Caco-2 (cell line): Measurements from ENCODE around the gene RPS24. TPM values are rescaled to one million over a fixed set of nuclear protein-coding genes. Genes with fewer than 3 reads are reported as not detected.

ENCODE experiments used
- Bru-seq: library from RNA; stranded (reverse); fragments of 400-500 nt; gene quantifications from one replicate; lab custom pipeline; 2021; lab: Mats Ljungman, UMichigan
- BruChase-seq, 2 experiments: library from RNA; stranded (reverse); fragments of 400-500 nt; gene quantifications; one replicate each; lab custom pipeline; 2021; lab: Mats Ljungman, UMichigan
- BruUV-seq: library from RNA; stranded (reverse); fragments of 400-500 nt; replicated peaks from 2 replicates; lab custom pipeline; 2021; lab: Mats Ljungman, UMichigan
- CTCF ChIA-PET: fragments of 300-600 bp; sonication (Branson Sonifier 250); formaldehyde crosslinking; loops from one replicate; lab custom pipeline; 2022; ENCODE audit warnings: antibody characterized with exemption; lab: Charles Lee
- POLR2A ChIA-PET: fragments of 300-600 bp; sonication (Branson Sonifier 250); formaldehyde crosslinking; loops from one replicate; lab custom pipeline; 2022; ENCODE audit warnings: antibody characterized with exemption; lab: Charles Lee
- DNase-seq, 2 experiments: peaks; one replicate each; pipeline versions ENCODE4 v3.0.0 to v3.0.0-alpha.2; 2020 to 2022
- H3K27me3 ChIP-seq: replicated peaks from 2 replicates; pipeline ENCODE4 v1.6.0; 2011; ENCODE audit warnings: low read length; ENCODE audit not compliant: control insufficient read depth, insufficient read depth
- H3K36me3 ChIP-seq: 2 replicates; pipeline ENCODE4 v1.5.1; 2011; ENCODE audit warnings: low read length; ENCODE audit not compliant: control insufficient read depth, insufficient read depth
- H3K4me1 ChIP-seq: fragments of 250-450 bp; sonication (Bioruptor Pico); 2 replicates; pipeline ENCODE4 v1.5.1; 2020; ENCODE audit warnings: mild to moderate bottlenecking
- H3K4me3 ChIP-seq: 2 replicates; pipeline ENCODE4 v1.5.1; 2011; ENCODE audit warnings: low read depth, mild to moderate bottlenecking, control low read depth, low read length
- H3K9me3 ChIP-seq: fragments of 250-450 bp; sonication (Bioruptor Pico); 2 replicates; pipeline ENCODE4 v1.5.1; 2020; ENCODE audit warnings: mild to moderate bottlenecking, moderate library complexity
- H3K27ac Mint-ChIP-seq: one replicate; pipeline ENCODE4 v1.8.0; 2022; ENCODE audit warnings: mixed read lengths; ENCODE audit not compliant: unreplicated experiment
- H3K27me3 Mint-ChIP-seq: one replicate; pipeline ENCODE4 v1.8.0; 2022; ENCODE audit warnings: mixed read lengths; ENCODE audit not compliant: insufficient read depth, unreplicated experiment
- H3K36me3 Mint-ChIP-seq: one replicate; pipeline ENCODE4 v1.8.0; 2022; ENCODE audit warnings: mild to moderate bottlenecking, mixed read lengths; ENCODE audit not compliant: insufficient read depth, unreplicated experiment
- H3K4me1 Mint-ChIP-seq: one replicate; pipeline ENCODE4 v1.8.0; 2022; ENCODE audit warnings: low read depth, mixed read lengths; ENCODE audit not compliant: unreplicated experiment
- H3K4me3 Mint-ChIP-seq: one replicate; pipeline ENCODE4 v1.8.0; 2022; ENCODE audit warnings: mild to moderate bottlenecking, moderate library complexity, mixed read lengths; ENCODE audit not compliant: unreplicated experiment
- H3K9me3 Mint-ChIP-seq: one replicate; pipeline ENCODE4 v1.8.0; 2022; ENCODE audit warnings: mixed read lengths; ENCODE audit not compliant: unreplicated experiment
- CTCF ChIP-seq, 2 experiments: fragments of 200-600 bp in 1 of 2; IDR thresholded peaks; 1 replicate in 1 of 2; 2 replicates in 1 of 2; pipeline versions ENCODE4 v1.5.1 to v1.8.0; 2011 to 2022; ENCODE audit warnings: antibody characterized with exemption in 1 of 2, control low read depth in 1 of 2, inconsistent platforms in 1 of 2, low read depth in 1 of 2, low read length in 1 of 2, mild to moderate bottlenecking in 1 of 2, moderate library complexity in 1 of 2; ENCODE audit not compliant: insufficient read depth in 1 of 2, severe bottlenecking in 1 of 2, unreplicated experiment in 1 of 2
- intact Hi-C: fragments of 100-400 bp; cut with micrococcal nuclease; formaldehyde crosslinking; loops from one replicate; pipeline ENCODE4 v1.10.0; 2022; ENCODE audit not compliant: unreplicated experiment
- long read RNA-seq: library from polyadenylated mRNA; stranded (forward); transcript quantifications from one replicate; pipeline ENCODE4 v2.0.0, GENCODE V29; 2022
- total RNA-seq: library from RNA; stranded (reverse); gene quantifications from 2 replicates; pipeline ENCODE4 v1.2.3, GENCODE V29; 2022

Gene RPS24
- 2,311 and 2,407 TPM in 2 replicates for total RNA-seq
- Bru-seq, nascent RNA, result percentile 99 among the genes with signal in this experiment
- percentile 98 among the genes with signal in this experiment for BruChase-seq, experiment 1, labeled RNA remaining after a 2-hour chase
- BruChase-seq, experiment 2, labeled RNA remaining after a 6-hour chase, result percentile 98 among the genes with signal in this experiment
- long read RNA-seq, transcript RPS24-214 (5 exons, 634 nt), result major isoform, 294 of 364 reads
- long read RNA-seq, partial matches to known transcripts, result 56 of 364 reads
- long read RNA-seq, other reads (novel, unspliced or antisense), result 3 of 364 reads

GRCh38 chr10:78033637-78034470 lies at the start of gene RPS24:
Gene RPS24, plus strand, starts transcription at chr10:78033863. Its CDS starts 39 bp downstream, at chr10:78033902.
- TF ChIP-seq CTCF (IDR thresholded peaks at IDR 0.05; ENCODE audit: insufficient read depth in 1 of 2, low read depth in 1 of 2, low read length in 1 of 2, severe bottlenecking in 1 of 2, unreplicated experiment in 1 of 2), result no peak
- Histone ChIP-seq H3K27me3 (no peaks in the 10 kb centered on the region), H3K4me1 (peaks cover 16% of the 10 kb centered on the region), H3K36me3 (peaks cover 10% of the 10 kb centered on the region), H3K9me3 (no peaks in the 10 kb centered on the region), H3K4me3 (peak within 1 kb of the TSS; percentile 65)
- Mint-ChIP-seq H3K27me3 (no peaks in the 10 kb centered on the region), H3K36me3 (peaks cover 62% of the 10 kb centered on the region), H3K9me3 (no peaks in the 10 kb centered on the region), H3K27ac (peak within 1 kb of the TSS; percentile 91), H3K4me3 (peak within 1 kb of the TSS; percentile 92), H3K4me1 (peaks cover 16% of the 10 kb centered on the region)
- no TSS peak for BruUV-seq
- ChIA-PET CTCF (no interaction called here), POLR2A (interaction anchor here (0.9 kb wide), 1 partner anchor 15 kb away, joined by 3 read pairs; no protein-coding TSS in a partner anchor)
- DNase-seq, result peak; percentile 95 to 97
- intact Hi-C loops, result no loop called here

GRCh38 chr10:77984986-77985385 lies 48.7 kb upstream of the RPS24 start:
- intact Hi-C loops, result no loop called here
- peaks cover 9% of the 10 kb centered on the region for H3K36me3 ChIP-seq
- ChIA-PET CTCF (no interaction called here), POLR2A (no interaction called here)
- no peak for DNase-seq
- Mint-ChIP-seq H3K4me1 (no peaks in the 10 kb centered on the region), H3K27me3 (no peaks in the 10 kb centered on the region), H3K27ac (no peak overlapping the region), H3K9me3 (no peaks in the 10 kb centered on the region), H3K36me3 (peaks cover 51% of the 10 kb centered on the region), H3K4me3 (no peak overlapping the region)
- no peak overlapping the region for H3K4me3 ChIP-seq
- BruUV-seq, result no TSS peak
- no peaks in the 10 kb centered on the region for H3K27me3 ChIP-seq
- TF ChIP-seq CTCF (IDR thresholded peaks at IDR 0.05; ENCODE audit: insufficient read depth in 1 of 2, low read depth in 1 of 2, low read length in 1 of 2, severe bottlenecking in 1 of 2, unreplicated experiment in 1 of 2), result no peak
- no peaks in the 10 kb centered on the region for H3K9me3 ChIP-seq
- H3K4me1 ChIP-seq, result no peaks in the 10 kb centered on the region

GRCh38 chr10:77987671-77988255 lies 45.9 kb upstream of the RPS24 start:
- H3K36me3 Mint-ChIP-seq, result peaks cover 51% of the 10 kb centered on the region
- H3K4me1 ChIP-seq, result no peaks in the 10 kb centered on the region
- intact Hi-C loops, result no loop called here
- H3K27me3 ChIP-seq, result no peaks in the 10 kb centered on the region
- TF ChIP-seq CTCF (IDR thresholded peaks at IDR 0.05; ENCODE audit: insufficient read depth in 1 of 2, low read depth in 1 of 2, low read length in 1 of 2, severe bottlenecking in 1 of 2, unreplicated experiment in 1 of 2), result no peak
- H3K27me3 Mint-ChIP-seq, result no peaks in the 10 kb centered on the region
- no peak overlapping the region for H3K4me3 ChIP-seq
- H3K9me3 Mint-ChIP-seq, result no peaks in the 10 kb centered on the region
- H3K4me1 Mint-ChIP-seq, result no peaks in the 10 kb centered on the region
- no TSS peak for BruUV-seq
- no peaks in the 10 kb centered on the region for H3K9me3 ChIP-seq
- DNase-seq, result no peak
- CTCF ChIA-PET, result no interaction called here
- H3K27ac Mint-ChIP-seq, result no peak overlapping the region
- H3K36me3 ChIP-seq, result peaks cover 6% of the 10 kb centered on the region
- no peak overlapping the region for H3K4me3 Mint-ChIP-seq
- POLR2A ChIA-PET, result no interaction called here
